NCI-H1436 treated with DMSO at 0.1 percent for 48 hours (cell line): ENCODE measurements around the gene PACSIN2.

Experiments used
- DNase-seq: peaks from one replicate; lab custom pipeline; 2025; lab: John Stamatoyannopoulos, UW

Gene PACSIN2

DNA sequence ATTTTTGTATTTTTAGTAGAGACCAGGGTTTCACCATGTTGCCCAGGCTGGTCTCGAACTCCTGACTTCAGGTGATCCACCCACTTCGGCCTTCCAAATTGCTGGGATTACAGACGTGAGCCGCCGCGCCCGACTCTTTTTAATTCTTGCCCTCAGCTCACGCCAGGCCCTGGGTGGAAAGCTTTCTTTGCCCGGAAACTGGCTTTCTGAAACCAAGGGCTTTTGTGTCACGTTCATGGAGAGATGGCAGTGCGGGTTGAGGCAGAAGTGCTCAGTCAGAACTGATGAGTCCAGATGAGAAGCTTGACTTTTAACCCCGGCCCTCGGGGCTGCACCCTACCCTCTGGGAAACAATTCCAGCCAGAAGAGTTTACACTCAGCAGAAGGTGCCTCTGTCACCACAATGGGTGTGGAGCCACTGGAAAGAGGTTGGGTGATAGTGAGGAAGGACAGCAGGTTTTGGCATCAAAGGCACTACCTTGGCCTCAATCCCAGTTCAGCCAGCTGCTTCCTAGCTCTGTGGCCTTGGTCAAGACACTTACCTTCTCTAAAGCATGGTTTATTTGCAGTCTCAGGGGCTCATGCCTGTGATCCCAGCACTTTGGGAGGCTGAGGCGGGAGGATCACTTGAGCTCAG is 157.0 kb downstream of the PACSIN2 start:
- no peak for DNase-seq

- DNase-seq: peak; percentile 45
These were observed 157.9 kb downstream of the PACSIN2 start, which contains the start of gene ARFGAP3 for GRCh38 chr22:42856865-42857704. Gene ARFGAP3 (minus strand): TSS chr22:42857273. CDS start chr22:42857182, 91 bp downstream.

DNA sequence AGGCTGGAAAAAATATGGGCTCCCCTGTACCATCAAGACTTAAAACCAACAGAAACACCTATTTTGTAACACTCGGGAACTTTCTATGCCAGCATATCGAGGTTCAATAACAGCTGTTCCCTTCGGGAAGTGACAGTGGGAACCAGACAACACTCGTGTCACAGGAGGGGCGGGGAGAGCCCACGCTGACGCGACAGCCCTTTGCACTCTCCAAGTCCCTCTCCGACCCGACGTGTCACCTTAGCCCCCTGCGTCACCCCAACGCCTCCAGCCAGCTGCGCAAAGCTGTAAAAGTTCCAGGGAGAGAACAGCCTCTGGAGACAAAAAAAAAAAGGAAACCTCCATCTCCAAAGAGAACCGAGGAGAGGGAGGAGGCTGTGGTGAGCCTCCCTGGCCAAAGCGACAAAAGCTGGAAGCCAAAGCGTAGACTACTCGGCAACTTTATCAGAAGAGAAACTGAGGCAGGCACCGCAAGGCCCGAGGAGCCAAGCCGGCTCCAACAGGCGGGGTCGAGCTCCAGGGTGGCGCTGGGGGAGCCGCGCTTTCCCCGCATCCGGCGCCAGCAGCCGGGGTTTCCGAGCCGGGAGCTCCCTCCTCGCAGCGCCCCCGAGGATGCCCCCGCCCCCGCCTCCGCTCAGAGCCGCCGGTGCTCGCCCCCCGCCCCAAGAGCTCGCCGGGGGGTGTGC is 158.6 kb downstream of the PACSIN2 start:
- no peak for DNase-seq

- DNase-seq: no peak
These were observed 159.2 kb downstream of the PACSIN2 start for GRCh38 chr22:42855721-42856120.

- no peak for DNase-seq
These were observed 159.7 kb downstream of the PACSIN2 start for GRCh38 chr22:42855211-42855610.

- DNase-seq: no peak
These were observed 165.9 kb downstream of the PACSIN2 start for GRCh38 chr22:42848941-42849550.

DNA sequence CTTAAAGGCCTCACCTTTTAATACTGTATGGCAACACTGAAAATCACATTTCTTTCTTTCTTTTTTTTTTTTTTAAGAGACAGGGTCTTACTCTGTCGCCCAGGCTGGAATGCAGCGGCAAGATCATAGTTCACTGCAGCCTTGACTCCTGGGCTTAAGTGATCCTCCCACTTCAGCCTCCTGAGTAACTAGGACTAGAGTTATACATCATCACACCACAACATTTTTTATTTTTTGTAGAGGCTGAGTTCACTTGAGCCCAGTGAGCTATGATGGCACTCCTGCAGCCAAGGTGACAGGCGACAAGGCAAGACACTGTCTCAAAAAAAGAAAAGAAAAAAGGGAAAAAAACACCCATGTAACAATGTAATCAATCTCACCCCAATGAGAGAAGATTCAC is 167.8 kb downstream of the PACSIN2 start:
- DNase-seq: no peak

DNA sequence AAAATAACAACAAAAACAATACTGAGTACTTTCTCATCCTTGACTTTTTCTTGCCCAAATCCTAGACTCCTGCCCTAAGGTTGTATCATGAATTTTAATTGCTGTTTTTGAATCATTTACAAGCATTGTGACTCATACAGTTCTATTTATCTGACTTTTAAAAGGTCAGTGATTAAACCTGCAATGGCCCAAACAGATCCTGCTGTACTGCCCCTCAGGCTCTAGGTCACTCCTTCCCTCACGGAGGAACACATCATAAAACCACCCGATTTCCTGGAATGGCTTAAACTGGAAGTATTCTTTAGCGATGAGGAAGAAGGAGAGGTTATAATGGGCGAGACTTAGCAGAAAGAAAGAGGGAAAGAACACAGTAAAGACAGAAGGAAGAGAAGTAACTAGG is 170.2 kb downstream of the PACSIN2 start:
- DNase-seq: no peak

DNA sequence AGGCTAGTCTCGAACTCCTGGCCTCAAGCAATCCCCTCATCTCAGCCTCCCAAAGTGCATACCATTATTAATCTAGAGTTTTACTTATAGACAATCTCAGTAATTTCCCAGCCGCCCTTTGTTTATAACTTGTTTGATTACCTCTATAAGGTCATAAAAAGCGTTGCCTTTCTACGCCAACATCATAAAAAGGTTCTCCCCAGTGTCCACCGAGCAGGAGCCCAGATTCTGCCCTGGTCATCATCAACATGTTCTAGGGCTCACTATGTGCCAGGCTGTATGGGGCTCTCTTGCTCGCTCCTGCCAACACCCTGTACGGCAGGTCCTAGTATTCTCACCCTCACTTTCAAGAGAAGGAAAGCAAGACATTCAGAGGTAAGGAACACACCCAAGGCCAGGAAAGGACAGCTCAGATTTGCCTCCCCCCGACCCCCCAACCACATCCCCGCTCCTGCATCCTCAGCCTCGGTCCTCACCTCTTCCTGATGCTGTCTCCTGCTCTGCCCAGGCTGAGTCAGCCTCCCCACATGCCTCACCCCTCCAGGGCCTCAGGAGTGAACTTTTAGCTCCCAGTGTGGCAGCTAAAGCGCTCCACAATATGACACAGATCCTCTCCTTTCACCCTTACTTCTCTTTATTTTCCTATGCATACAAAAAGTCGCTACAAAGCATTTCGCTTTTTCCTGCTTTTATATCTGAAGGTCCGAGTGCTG is 172.1 kb downstream of the PACSIN2 start:
- DNase-seq: no peak

GRCh38 chr22:42841444-42841843 is 173.5 kb downstream of the PACSIN2 start:
- DNase-seq: no peak

- no peak for DNase-seq
These were observed 177.4 kb downstream of the PACSIN2 start for GRCh38 chr22:42837556-42837955.

DNA sequence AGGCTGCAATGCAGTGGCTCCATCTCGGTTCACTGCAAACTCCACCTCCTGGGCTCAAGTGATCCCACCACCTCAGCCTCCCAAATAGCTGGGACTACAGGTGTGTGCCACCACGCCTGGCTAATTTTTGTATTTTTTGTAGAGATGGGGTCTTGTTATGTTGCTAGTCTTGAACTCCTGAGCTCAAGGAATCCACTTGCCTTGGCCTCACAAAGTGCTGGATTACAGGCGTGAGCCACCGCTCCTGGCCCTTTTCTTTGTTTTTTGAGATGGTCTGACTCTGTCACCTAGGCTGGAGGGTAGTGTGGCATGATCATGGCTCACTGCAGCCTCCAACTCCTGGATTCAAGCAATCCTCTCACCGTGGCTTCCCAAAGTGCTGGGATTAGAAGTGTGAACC is 178.9 kb downstream of the PACSIN2 start:
- DNase-seq: no peak

- no peak for DNase-seq
These were observed 180.6 kb downstream of the PACSIN2 start for GRCh38 chr22:42834177-42834949.

- DNase-seq: no peak
These were observed 181.8 kb downstream of the PACSIN2 start for GRCh38 chr22:42833104-42833503.

GRCh38 chr22:42831712-42832111 is 183.2 kb downstream of the PACSIN2 start:
- no peak for DNase-seq

DNA sequence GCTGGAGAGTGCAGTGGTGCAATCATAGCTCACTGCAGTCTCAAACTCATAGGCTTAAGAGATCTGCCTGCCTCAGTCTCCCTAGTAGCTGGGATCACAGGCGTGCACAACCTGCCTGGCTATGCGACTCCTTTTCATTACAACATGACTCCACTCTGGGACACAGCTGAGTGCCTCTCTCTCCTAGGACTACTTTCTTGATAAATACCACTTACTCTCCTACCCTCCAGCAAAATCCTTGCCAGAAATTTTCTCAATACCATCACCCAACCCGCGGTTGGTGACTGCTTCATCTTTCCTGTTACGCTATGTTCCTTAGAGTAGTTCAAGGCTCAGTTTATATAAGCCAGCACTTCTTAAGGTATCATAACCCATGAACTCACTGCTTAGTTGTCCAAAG is 184.8 kb downstream of the PACSIN2 start:
- DNase-seq: no peak

GRCh38 chr22:42829302-42829701 is 185.6 kb downstream of the PACSIN2 start:
- DNase-seq: no peak

GRCh38 chr22:42825796-42826195 is 189.2 kb downstream of the PACSIN2 start:
- DNase-seq: no peak

GRCh38 chr22:42821386-42821785 is 193.6 kb downstream of the PACSIN2 start:
- no peak for DNase-seq

DNA sequence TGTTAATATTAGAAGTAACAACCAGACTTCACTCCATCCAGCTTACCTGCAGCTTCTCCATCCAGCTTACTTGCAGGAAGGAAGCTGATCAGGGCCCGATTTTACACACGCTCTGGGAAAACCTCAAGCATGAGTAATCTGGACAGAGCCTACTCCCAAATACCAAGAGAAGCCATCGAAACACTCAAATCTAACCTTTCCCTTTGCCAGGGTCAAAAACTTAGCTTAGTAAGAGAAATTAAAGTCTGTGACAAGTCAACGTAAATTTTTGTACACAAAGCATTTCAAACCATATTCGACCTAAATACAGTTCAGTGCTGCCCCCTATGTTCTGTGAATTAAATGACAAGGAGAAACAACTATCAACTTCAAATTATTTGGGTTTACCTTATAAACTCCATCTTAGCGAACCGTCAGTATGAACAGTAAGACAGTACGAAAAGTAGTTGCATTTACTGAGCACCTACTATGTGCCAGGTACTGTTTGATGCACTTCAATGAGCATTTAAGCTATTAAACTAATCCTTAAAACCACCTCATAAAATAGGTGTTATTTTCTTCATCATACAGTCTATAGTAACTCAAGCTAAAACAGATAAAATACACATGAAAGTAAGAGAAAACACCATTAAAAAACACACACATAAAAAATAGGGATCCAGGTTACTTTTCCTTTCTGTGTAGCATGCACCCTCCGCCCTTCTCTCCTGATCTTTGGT is 194.7 kb downstream of the PACSIN2 start:
- no peak for DNase-seq
